DOHH2 (cell line): ENCODE measurements around the gene RPS6KA2.

ENCODE experiments used
- H3F3A ChIP-seq: fragments of 200-600 bp; sonication (generic), shearing (Covaris generic); 2 replicates; pipeline ENCODE4 v1.6.0; 2016; ENCODE audit warnings: antibody characterized with exemption, mild to moderate bottlenecking; ENCODE audit not compliant: control insufficient read depth, insufficient read depth
- H3K27ac ChIP-seq: fragments of 200-600 bp; sonication (generic); 2 replicates; pipeline ENCODE4 v1.5.1; 2014; ENCODE audit warnings: low read depth, mild to moderate bottlenecking, low read length, moderate library complexity
- H3K27me3 ChIP-seq: fragments of 200-600 bp; sonication (generic); 2 replicates; pipeline ENCODE4 v1.6.1; 2014; ENCODE audit warnings: mild to moderate bottlenecking, low read length, mixed read lengths; ENCODE audit not compliant: control insufficient read depth
- H3K36me3 ChIP-seq: fragments of 200-600 bp; sonication (generic); 2 replicates; pipeline ENCODE4 v1.6.1; 2014; ENCODE audit warnings: mild to moderate bottlenecking, low read length, moderate library complexity, mixed read lengths; ENCODE audit not compliant: control insufficient read depth
- H3K4me1 ChIP-seq: fragments of 200-600 bp; sonication (generic); 2 replicates; pipeline ENCODE4 v1.6.1; 2014; ENCODE audit warnings: mild to moderate bottlenecking, low read length, mixed read lengths; ENCODE audit not compliant: control insufficient read depth
- H3K4me2 ChIP-seq: fragments of 200-600 bp; sonication (generic); 2 replicates; pipeline ENCODE4 v1.6.0; 2014; ENCODE audit warnings: mild to moderate bottlenecking, low read length, moderate library complexity
- H3K4me3 ChIP-seq: fragments of 200-600 bp; sonication (generic); 2 replicates; pipeline ENCODE4 v1.5.1; 2014; ENCODE audit warnings: mild to moderate bottlenecking, low read length, mixed read lengths
- H3K79me2 ChIP-seq: fragments of 200-600 bp; sonication (generic); 2 replicates; pipeline ENCODE4 v1.6.1; 2014; ENCODE audit warnings: mild to moderate bottlenecking, low read length, mixed read lengths; ENCODE audit not compliant: control insufficient read depth
- H3K9me2 ChIP-seq: fragments of 200-600 bp; sonication (generic); replicated peaks from 2 replicates; pipeline ENCODE4 v1.6.1; 2014; ENCODE audit warnings: mild to moderate bottlenecking, low read length, mixed read lengths; ENCODE audit not compliant: control insufficient read depth
- H3K9me3 ChIP-seq: fragments of 200-600 bp; sonication (generic); 2 replicates; pipeline ENCODE4 v1.6.1; 2014; ENCODE audit warnings: antibody characterized with exemption, low read length, mixed read lengths; ENCODE audit not compliant: control insufficient read depth, insufficient read depth
- H4K20me1 ChIP-seq: fragments of 200-600 bp; sonication (generic); 2 replicates; pipeline ENCODE4 v1.6.0; 2014; ENCODE audit warnings: low read depth, mild to moderate bottlenecking, antibody characterized with exemption, low read length, moderate library complexity; ENCODE audit not compliant: control insufficient read depth, insufficient read depth
- EZH2phosphoT487 ChIP-seq: fragments of 200-600 bp; sonication (generic); IDR thresholded peaks from 2 replicates; pipeline ENCODE4 v1.6.1; 2017; ENCODE audit warnings: borderline replicate concordance, mild to moderate bottlenecking, antibody characterized with exemption, low read length, moderate library complexity, mixed read lengths
- TF ChIP-seq, protein P1 (sequence below): fragments of 200-600 bp; sonication (generic); IDR thresholded peaks from one replicate; pipeline ENCODE4 v1.5.1; 2014; ENCODE audit warnings: antibody characterized with exemption, mild to moderate bottlenecking, low read depth, low read length; ENCODE audit not compliant: poor library complexity, severe bottlenecking

Gene RPS6KA2

DNA sequence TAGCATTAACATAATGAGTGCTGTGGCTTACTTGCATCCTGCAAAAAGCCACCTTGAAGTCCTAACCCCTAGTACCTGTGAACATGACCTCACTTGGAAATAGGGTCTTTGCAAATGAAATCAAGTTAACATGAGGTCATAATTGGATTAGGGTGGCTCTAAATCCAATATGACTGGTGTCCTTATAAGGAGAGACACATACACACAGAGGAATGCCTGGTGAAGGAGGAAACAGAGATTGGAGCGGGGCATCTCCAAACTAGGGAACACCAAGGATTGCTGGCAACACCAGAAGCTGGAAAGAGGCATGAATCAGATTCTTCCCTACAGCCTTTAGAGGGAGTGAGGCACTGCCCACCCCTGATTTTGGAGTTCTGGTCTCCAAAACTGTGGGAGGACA is 17.6 kb upstream of the RPS6KA2 start:
- H3K9me3 ChIP-seq, result no peaks in the 10 kb centered on the region; the same call in 1 of the 2 replicates
- H3K4me1 ChIP-seq, result no peaks in the 10 kb centered on the region
- no peak for TF ChIP-seq EZH2phosphoT487
- TF ChIP-seq, protein P1, sequence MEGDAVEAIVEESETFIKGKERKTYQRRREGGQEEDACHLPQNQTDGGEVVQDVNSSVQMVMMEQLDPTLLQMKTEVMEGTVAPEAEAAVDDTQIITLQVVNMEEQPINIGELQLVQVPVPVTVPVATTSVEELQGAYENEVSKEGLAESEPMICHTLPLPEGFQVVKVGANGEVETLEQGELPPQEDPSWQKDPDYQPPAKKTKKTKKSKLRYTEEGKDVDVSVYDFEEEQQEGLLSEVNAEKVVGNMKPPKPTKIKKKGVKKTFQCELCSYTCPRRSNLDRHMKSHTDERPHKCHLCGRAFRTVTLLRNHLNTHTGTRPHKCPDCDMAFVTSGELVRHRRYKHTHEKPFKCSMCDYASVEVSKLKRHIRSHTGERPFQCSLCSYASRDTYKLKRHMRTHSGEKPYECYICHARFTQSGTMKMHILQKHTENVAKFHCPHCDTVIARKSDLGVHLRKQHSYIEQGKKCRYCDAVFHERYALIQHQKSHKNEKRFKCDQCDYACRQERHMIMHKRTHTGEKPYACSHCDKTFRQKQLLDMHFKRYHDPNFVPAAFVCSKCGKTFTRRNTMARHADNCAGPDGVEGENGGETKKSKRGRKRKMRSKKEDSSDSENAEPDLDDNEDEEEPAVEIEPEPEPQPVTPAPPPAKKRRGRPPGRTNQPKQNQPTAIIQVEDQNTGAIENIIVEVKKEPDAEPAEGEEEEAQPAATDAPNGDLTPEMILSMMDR, result no peak
- no peaks in the 10 kb centered on the region for H3F3A ChIP-seq
- no peaks in the 10 kb centered on the region for H4K20me1 ChIP-seq
- H3K9me2 ChIP-seq, result no peaks in the 10 kb centered on the region
- peaks cover 24% of the 10 kb centered on the region for H3K27me3 ChIP-seq
- H3K27ac ChIP-seq, result no peak overlapping the region
- H3K4me2 ChIP-seq, result no peak overlapping the region
- H3K4me3 ChIP-seq, result no peak overlapping the region
- H3K36me3 ChIP-seq, result no peaks in the 10 kb centered on the region
- H3K79me2 ChIP-seq, result no peaks in the 10 kb centered on the region

DNA sequence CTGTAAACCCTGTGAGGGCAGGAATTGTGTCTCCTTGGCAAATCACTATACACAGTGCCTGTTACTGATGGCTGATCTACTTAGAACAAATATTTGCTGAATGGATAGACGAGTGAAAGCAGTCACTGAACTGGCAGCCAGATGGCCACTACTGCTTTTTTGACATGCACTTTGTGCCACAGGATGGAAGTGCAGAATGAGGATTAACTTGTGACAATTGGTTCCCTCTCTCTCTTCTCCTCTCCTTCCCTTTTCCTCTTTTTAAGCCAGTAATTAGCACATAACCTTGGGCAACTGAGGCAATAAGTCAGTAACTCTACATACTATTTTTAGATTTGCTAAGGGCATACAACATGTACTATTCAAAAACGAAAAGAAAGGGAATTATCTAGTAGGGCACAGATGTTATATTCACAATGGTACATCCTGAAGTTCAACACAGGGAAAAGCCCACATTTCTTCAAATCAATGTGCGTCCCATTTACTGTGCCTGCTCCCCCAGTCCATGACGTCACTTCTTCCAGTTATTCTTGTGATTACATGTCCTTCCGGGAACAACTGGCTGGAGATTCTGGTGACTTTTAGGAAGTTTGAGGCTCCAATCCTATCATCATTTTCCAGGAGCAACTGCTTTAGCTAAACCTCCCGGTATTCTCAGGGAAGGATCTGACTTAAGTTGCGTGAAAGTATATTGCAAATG is 17.0 kb upstream of the RPS6KA2 start:
- H4K20me1 ChIP-seq, result no peaks in the 10 kb centered on the region
- H3K4me3 ChIP-seq, result no peak overlapping the region
- no peaks in the 10 kb centered on the region for H3K36me3 ChIP-seq
- no peaks in the 10 kb centered on the region; the same call in 1 of the 2 replicates for H3K9me3 ChIP-seq
- peaks cover 29% of the 10 kb centered on the region for H3K27me3 ChIP-seq
- no peak overlapping the region for H3K4me2 ChIP-seq
- no peaks in the 10 kb centered on the region for H3K4me1 ChIP-seq
- no peak overlapping the region for H3K27ac ChIP-seq
- TF ChIP-seq, protein P1, result no peak
- TF ChIP-seq EZH2phosphoT487, result no peak
- no peaks in the 10 kb centered on the region for H3K9me2 ChIP-seq
- H3F3A ChIP-seq, result no peaks in the 10 kb centered on the region
- H3K79me2 ChIP-seq, result no peaks in the 10 kb centered on the region

DNA sequence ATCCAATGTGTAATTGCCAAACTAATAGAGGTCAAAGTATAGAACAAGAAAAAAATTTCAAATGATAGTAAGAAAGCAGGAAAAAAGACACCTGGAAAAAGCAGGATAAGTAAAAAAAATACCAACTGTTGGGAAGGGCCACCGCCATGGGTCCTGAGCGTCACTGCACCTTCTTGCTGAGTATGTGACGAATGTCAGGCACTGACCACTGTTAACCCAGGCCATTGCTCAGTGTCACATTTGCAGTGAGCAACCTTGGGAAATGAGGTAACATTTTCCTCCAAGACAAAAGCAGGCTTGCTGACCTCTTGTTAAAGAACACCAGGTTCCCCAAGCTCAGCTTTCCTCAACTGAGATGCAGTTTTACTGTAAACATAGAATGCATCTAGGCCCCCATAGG is 15.6 kb upstream of the RPS6KA2 start:
- H3K27ac ChIP-seq, result no peak overlapping the region
- H3K79me2 ChIP-seq, result no peaks in the 10 kb centered on the region
- H3K4me3 ChIP-seq, result no peak overlapping the region
- H4K20me1 ChIP-seq, result no peaks in the 10 kb centered on the region
- no peaks in the 10 kb centered on the region for H3F3A ChIP-seq
- TF ChIP-seq, protein P1, result no peak
- TF ChIP-seq EZH2phosphoT487, result no peak
- no peak overlapping the region for H3K4me2 ChIP-seq
- H3K4me1 ChIP-seq, result no peaks in the 10 kb centered on the region
- H3K36me3 ChIP-seq, result no peaks in the 10 kb centered on the region
- H3K9me2 ChIP-seq, result no peaks in the 10 kb centered on the region
- peaks cover 34% of the 10 kb centered on the region for H3K27me3 ChIP-seq
- H3K9me3 ChIP-seq, result no peaks in the 10 kb centered on the region
